T-helper 1 cell treated with Interleukin-12 subunit alpha and Interleukin-12 subunit beta and Interleukin-4 antibody, amounts not matched to agents 30 μg/mL and 1 μg/mL, for 36 hours (primary cell): ENCODE results near the gene STAC3.

Experiments
- H3K27ac Mint-ChIP-seq: one replicate; pipeline ENCODE4 v1.8.0; 2021; ENCODE audit warnings: mild to moderate bottlenecking, mixed read lengths
- H3K27me3 Mint-ChIP-seq: one replicate; pipeline ENCODE4 v1.8.0; 2021; ENCODE audit warnings: low read depth, mixed read lengths
- H3K36me3 Mint-ChIP-seq: one replicate; pipeline ENCODE4 v1.8.0; 2021; ENCODE audit warnings: low read depth, mixed read lengths
- H3K4me1 Mint-ChIP-seq: one replicate; pipeline ENCODE4 v1.8.0; 2021; ENCODE audit warnings: low read depth, mixed read lengths
- H3K4me3 Mint-ChIP-seq: one replicate; pipeline ENCODE4 v1.8.0; 2021; ENCODE audit warnings: mild to moderate bottlenecking, moderate library complexity, mixed read lengths
- H3K9me3 Mint-ChIP-seq: one replicate; pipeline ENCODE4 v1.8.0; 2021; ENCODE audit warnings: mixed read lengths

Gene STAC3

DNA sequence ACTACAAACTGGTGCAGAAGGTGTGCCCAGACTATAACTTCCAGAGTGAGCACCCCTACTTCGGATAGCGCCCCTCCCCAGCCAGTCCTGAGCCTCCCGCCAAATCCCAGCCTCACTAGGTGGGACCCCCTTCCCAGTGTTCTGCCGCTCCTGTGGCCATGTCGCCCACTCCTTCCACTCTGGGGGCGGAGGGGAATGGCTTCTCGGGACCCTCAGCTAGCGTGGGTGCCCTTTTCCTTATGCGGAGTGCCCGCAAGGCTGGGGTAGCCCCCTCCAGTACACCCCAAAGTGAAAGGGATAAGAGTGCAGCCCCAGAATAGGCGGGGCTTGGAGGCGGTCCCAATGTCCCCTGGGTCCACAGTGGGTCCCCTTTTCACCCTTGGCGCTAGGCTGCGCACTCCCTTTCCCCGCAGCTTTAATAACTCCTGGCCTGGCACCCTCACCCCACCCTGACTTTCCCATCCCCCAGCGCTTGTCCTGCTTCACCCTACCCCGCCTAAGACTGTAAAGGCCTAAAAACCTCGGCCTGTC is 25.2 kb downstream of the STAC3 start:
- Mint-ChIP-seq H3K9me3 (no peaks in the 10 kb centered on the region), H3K36me3 (peaks cover 16% of the 10 kb centered on the region), H3K27me3 (peaks cover 67% of the 10 kb centered on the region), H3K4me3 (peak overlapping the region; percentile 28), H3K4me1 (peaks cover 52% of the 10 kb centered on the region), H3K27ac (peak overlapping the region; percentile 9)

DNA sequence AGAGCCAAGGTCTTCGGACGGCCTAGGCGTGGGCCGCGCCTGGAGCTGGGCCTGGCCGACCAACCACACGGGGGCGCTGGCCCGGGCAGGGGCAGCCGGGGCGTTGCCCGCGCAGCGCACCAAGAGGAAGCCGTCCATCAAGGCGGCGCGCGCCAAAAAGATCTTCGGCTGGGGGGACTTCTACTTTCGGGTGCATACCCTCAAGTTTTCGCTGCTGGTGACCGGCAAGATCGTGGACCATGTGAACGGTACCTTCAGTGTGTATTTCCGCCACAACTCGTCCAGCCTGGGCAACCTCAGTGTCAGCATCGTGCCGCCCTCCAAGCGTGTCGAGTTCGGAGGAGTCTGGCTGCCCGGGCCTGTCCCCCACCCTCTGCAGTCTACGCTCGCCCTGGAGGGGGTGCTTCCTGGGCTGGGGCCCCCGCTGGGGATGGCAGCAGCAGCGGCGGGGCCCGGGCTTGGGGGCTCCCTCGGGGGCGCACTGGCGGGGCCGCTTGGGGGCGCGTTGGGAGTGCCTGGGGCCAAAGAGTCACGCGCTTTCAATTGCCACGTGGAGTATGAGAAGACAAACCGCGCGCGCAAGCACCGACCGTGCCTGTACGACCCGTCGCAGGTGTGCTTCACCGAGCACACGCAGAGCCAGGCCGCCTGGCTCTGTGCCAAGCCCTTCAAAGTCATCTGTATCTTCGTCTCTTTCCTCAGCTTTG is 25.9 kb downstream of the STAC3 start:
- H3K27ac Mint-ChIP-seq, result peak overlapping the region; percentile 9
- peaks cover 10% of the 10 kb centered on the region for H3K36me3 Mint-ChIP-seq
- H3K9me3 Mint-ChIP-seq, result no peaks in the 10 kb centered on the region
- H3K4me3 Mint-ChIP-seq, result peak overlapping the region; percentile 28
- H3K4me1 Mint-ChIP-seq, result peaks cover 48% of the 10 kb centered on the region
- H3K27me3 Mint-ChIP-seq, result peaks cover 71% of the 10 kb centered on the region

DNA sequence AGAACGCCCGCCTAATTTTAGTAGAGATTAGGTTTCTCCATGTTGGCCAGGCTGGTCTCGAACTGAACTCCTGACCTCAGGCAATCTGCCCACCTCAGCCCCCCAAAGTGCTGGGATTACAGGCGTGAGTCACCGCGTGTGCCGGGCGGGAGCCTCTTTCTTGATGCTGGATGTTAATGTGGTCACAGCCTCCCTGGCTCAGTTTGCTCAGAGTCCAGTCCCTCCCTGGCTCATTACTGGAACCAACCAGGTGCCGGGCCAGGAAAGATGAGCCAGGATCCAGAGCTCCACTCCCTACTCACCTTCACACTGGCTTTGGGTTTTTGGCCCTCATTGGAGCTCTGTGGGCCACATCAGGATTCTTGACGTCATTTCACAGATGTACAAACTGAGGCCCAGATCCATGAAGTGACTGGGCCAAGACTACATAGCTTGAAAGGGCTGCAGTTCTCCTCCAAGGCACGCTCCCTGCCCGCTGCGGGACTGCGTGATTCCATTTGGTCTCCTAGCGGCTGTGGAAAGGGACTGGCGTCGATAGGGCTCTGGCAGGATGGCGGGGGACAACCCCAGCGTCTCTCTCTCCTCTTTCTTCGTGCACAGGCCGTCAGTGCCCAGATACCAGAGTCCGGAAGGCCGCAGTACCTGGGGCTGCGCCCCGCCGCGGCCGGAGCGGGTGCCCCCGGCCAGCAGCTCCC is 26.6 kb downstream of the STAC3 start:
- H3K27ac Mint-ChIP-seq, result no peak overlapping the region
- peaks cover 76% of the 10 kb centered on the region for H3K27me3 Mint-ChIP-seq
- no peak overlapping the region for H3K4me3 Mint-ChIP-seq
- peaks cover 4% of the 10 kb centered on the region for H3K36me3 Mint-ChIP-seq
- H3K9me3 Mint-ChIP-seq, result no peaks in the 10 kb centered on the region
- peaks cover 47% of the 10 kb centered on the region for H3K4me1 Mint-ChIP-seq

DNA sequence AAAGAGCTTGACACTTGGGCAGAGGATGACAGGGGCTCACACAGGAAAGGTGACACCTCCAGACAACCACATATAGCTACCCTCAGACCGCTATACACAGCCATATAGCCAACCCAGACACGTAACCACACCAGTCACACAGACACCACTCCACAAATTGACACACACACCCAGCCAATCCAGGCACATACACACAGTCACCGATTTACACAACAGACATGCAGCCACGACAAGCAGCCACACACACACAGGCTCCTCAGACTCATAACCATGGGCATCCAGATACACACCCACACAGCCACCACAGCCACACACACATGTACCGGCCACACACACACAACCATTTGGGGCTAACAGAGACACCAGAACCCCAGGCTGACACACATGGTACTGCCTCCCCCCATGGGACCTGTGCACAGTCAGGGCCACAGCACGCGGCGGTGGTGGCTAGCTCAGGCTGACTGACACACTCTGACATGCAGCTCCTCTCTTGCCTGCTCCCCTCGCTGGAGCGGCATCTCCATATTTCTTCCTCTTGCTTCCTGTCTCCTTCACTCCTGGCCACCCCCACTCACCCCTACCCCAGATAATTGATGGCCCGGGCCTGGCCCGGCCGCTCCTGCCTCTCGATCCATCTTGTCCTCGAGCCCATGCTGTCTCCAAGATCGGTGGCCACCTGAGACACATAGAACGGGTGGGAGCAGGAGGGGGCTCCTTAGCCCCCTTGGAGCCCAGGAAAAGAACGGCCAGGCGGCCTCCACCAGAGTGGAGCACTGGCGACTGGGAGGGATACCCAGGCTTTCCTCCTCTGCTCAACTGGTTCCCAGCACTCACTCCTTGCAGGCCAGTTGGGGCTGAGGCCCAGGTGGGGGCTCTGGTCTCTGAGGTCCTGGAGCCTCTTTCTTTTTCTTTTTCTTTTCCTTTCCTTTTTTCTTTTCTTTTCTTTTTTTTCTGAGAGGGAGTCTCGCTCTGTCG is 27.5 kb downstream of the STAC3 start:
- H3K36me3 Mint-ChIP-seq, result peaks cover 2% of the 10 kb centered on the region
- H3K27ac Mint-ChIP-seq, result no peak overlapping the region
- peaks cover 39% of the 10 kb centered on the region for H3K4me1 Mint-ChIP-seq
- H3K4me3 Mint-ChIP-seq, result no peak overlapping the region
- H3K27me3 Mint-ChIP-seq, result peaks cover 86% of the 10 kb centered on the region
- no peaks in the 10 kb centered on the region for H3K9me3 Mint-ChIP-seq

DNA sequence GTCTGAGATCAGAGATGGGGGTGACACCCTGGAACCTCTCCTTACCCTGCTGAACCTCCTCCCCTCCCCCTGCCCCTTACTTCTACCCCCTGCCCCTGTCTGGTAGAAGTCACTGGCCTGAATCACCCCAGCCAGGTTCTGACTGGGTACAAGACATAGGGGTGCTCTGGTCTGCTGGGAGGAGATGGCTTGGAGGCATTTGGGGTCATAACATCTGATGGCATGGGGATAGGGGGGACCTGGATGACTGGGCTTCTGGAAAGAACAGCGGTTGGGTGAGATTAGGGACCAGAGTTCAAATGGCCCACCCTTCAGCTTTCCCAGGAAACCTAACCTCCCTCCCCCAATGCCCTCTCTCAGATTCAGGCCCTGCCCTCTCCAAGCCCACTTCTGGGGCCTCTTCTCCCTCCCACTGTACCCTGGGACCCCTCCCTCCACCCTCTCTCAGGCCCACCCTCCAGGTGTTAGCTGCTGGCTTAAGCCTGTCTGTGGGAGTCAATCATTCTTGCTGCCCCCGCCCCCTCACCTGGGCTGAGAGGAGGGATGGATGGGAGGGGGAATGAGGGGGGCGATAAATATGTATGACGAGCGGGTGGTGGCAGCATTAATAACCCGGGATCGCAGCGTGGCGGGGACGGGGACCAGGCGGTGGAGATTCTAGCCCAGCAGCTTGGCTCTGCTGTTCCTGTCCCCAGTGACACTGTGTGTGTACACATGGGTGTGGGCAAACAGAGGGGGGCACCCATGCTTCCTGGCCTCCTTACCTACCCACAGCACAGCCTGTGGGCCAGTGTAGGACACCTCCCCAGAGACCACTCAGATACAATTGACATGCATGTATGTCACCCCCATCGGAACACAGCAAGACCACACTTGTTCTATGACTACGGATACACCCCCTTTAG is 28.4 kb downstream of the STAC3 start:
- H3K4me3 Mint-ChIP-seq, result no peak overlapping the region
- peaks cover 35% of the 10 kb centered on the region for H3K4me1 Mint-ChIP-seq
- no peaks in the 10 kb centered on the region for H3K9me3 Mint-ChIP-seq
- H3K36me3 Mint-ChIP-seq, result peaks cover 2% of the 10 kb centered on the region
- no peak overlapping the region for H3K27ac Mint-ChIP-seq
- H3K27me3 Mint-ChIP-seq, result peaks cover 92% of the 10 kb centered on the region

DNA sequence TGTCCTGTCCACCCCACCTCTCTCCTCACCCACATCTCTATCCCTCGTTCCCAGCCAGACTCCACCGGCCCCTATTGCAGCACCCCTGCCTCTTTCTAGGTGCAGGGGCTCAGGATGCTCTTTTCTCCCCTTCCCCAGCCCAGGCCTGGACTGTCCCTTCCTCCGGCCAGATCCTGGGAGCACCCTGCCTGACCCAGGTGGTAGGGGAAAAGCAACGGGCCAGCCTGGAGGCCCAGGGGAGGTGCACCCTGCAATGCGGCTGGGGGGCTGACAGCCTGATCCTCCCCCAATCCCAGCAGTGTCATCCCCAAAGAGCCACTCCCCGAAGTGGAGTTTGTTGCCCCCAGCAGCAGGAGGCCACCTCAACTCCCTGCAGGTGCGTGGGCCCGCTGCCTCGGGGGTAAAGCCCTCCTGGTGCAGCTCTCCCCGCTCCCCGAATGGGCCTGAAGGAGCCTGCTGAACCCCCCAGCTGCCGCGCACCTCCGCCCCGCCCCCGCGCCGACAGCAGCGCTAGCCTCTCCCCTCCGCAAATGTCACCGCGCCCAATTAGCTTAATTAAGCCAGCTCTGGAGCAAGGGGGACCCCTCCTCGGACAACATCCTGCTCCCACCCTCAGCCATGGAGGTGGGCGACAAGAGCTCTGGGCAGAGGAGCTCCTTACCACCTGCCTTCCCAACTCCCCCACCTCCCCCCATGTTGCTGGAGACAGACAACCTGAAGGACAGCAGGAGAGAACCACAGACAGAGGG is 29.6 kb downstream of the STAC3 start:
- peaks cover 2% of the 10 kb centered on the region for H3K36me3 Mint-ChIP-seq
- H3K27ac Mint-ChIP-seq, result no peak overlapping the region
- H3K9me3 Mint-ChIP-seq, result no peaks in the 10 kb centered on the region
- H3K27me3 Mint-ChIP-seq, result peaks cover 88% of the 10 kb centered on the region
- H3K4me3 Mint-ChIP-seq, result no peak overlapping the region
- peaks cover 31% of the 10 kb centered on the region for H3K4me1 Mint-ChIP-seq

DNA sequence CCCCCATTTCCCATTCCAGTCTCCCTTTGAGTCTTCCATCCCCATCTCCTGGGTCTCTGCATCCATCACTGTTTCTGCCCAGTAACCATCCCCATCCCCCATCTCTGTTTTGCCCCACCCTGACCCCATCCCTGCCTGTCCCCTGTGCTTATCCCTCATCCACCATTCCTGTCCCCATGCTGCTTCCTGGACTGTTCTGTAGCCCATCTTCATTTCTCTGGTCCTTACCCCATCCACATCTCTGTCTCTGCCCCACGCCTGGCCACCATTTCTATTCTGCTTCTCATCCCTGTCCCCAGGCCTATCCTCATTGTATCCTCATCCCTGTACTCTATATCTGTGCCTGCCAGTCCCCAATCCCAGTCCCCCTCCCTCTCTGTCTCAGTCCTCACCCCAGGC is 30.2 kb downstream of the STAC3 start:
- Mint-ChIP-seq H3K27ac (no peak overlapping the region), H3K9me3 (no peaks in the 10 kb centered on the region), H3K4me3 (no peak overlapping the region), H3K4me1 (peaks cover 31% of the 10 kb centered on the region), H3K27me3 (peaks cover 85% of the 10 kb centered on the region), H3K36me3 (peaks cover 2% of the 10 kb centered on the region)

DNA sequence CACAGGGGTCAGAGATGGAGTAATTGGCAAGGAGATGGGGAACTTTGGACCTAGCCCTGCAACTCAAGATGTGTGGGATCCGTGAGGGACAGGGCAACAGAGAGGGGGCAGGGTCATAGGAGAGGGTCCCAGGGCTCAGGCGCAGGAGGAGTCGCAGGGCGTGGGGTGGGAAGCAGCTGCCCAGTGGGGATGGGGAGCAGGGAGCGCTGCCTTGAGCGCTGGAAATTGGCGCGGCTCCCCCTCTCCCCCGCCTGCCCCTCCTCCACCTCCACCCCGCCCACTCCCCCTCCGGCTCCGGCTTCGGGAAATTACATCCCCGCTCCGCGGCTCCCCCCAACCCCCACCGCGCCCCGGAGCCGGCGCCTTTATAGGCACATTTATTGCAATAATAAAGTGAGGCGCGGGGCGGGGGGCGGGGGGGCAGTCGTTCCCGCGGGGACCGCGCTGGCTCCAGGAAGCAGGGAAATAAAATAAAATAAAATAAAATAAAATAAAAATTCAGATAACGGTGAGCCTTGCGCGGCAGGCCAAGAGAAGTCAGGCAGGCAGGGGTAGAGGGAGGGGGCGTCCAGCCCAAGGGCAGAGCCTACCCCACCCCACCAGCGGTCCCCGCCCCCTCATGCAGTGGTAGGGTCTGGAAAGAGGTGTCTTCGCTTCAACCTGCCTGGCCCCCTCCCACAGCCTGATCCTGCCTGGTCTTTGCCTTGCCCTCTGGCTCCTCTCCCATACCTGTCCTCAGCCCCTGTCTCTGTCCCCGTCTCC is 30.8 kb downstream of the STAC3 start:
- H3K9me3 Mint-ChIP-seq, result no peaks in the 10 kb centered on the region
- H3K36me3 Mint-ChIP-seq, result peaks cover 2% of the 10 kb centered on the region
- H3K4me1 Mint-ChIP-seq, result peaks cover 34% of the 10 kb centered on the region
- peaks cover 86% of the 10 kb centered on the region for H3K27me3 Mint-ChIP-seq
- no peak overlapping the region for H3K4me3 Mint-ChIP-seq
- H3K27ac Mint-ChIP-seq, result no peak overlapping the region

DNA sequence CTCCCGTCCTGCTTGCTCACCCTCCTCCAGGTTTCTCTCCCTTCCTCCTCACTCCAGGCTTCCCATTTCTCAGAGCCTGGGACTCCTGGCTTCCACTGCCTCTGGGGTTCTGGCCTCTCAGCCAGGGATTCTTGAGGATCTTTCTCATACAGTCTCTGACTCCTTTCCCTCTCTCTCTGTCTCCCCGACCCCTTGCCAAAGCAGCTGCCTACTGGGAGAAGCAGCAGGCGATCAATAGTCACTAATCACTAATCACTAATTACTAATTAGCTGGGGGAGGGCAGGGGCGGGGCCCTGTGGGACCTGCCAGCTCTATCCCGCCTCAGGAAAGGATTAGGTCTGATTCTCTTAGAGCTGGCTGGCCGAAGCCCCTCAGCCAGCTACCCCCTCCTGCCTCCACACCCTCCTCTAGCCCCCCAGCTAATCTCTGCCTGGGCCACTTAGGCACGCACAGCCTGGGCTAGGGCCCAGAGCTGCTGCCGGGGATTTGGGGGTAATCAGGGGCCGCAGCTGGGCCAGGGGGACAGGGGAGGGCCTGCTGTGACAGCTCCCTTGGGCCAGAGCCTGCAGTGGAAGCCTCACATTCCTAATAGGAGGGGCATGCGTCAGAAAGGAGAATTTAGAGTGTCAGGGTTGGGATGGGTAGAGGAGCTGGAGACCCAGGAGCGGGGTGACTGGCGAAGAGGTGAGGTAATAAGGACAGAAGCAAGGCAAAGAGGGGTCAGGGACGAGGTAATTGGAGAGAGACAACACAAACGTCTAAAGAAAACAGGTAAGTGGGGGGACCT is 31.6 kb downstream of the STAC3 start:
- Mint-ChIP-seq H3K27ac (no peak overlapping the region), H3K27me3 (peaks cover 87% of the 10 kb centered on the region), H3K4me1 (peaks cover 37% of the 10 kb centered on the region), H3K4me3 (no peak overlapping the region), H3K9me3 (no peaks in the 10 kb centered on the region), H3K36me3 (peaks cover 2% of the 10 kb centered on the region)

DNA sequence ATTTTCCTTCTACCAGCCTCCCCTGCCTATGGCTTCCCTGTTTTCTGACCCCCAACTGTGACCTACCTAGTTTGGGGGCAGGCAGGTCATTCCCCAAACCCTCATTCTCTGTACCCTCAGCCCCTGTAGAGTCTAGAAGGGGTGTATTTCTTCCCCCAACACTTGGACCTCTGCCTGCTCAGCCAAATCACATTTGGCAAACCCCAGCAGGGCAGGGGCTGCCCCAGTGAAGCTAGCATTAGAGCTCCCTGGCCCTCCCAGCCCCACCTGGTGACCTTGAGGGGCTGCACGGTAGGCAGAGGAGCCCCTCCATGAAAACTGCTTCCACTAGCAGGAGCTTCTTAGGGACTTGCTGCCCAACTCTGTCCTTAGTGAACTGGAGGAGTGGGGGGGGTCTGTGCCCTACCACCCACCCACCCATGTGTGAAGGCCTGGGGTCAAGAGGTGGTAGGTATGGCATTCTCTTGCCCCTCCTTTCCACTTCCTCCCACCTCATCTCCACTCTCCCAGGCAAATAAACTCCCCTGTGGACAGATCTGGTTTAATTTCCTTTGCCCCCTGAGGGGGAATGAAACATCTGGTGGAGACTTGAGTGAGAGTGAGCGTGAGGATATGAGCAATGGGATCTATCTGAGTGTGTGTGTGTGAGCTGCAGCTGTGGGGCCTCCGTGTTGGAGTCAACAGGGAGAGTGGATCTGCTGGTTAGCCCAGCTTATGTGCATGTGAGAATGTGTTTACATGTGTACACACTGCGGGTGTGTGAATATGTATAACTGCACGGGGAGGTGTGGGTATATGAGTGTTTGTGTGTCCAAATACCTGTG is 32.7 kb downstream of the STAC3 start:
- Mint-ChIP-seq H3K36me3 (peaks cover 2% of the 10 kb centered on the region), H3K4me3 (peak overlapping the region; percentile 24), H3K27me3 (peaks cover 87% of the 10 kb centered on the region), H3K27ac (no peak overlapping the region), H3K9me3 (no peaks in the 10 kb centered on the region), H3K4me1 (peaks cover 42% of the 10 kb centered on the region)
